Endothelial cell of umbilical vein (primary cell): ENCODE results near the gene CLDND2.

Experiments used
- CTCF ChIP-seq, 2 donors: IDR thresholded peaks; 1 replicate in 1 of 2; 2 replicates in 1 of 2; pipeline ENCODE4 v1.5.1; 2011; ENCODE audit warnings: low read length in 2 of 2, mild to moderate bottlenecking in 2 of 2, moderate library complexity in 2 of 2, control low read depth in 1 of 2, inconsistent platforms in 1 of 2, low read depth in 1 of 2; ENCODE audit not compliant: insufficient read depth in 1 of 2; ENCODE audit errors: extremely low read depth in 1 of 2
- EZH2 ChIP-seq: IDR thresholded peaks from 2 replicates; pipeline ENCODE4 v1.6.1; 2012; ENCODE audit warnings: borderline replicate concordance, low read depth, mild to moderate bottlenecking, moderate library complexity, low read length, inconsistent platforms; ENCODE audit not compliant: severe bottlenecking
- POLR2A ChIP-seq: IDR thresholded peaks from 2 replicates; pipeline ENCODE4 v1.6.1; 2012; ENCODE audit warnings: low read depth, mild to moderate bottlenecking, control low read depth, low read length
- POLR2AphosphoS5 ChIP-seq: IDR thresholded peaks from 2 replicates; pipeline ENCODE4 v1.6.1; 2012; ENCODE audit warnings: low read depth, mild to moderate bottlenecking, control low read depth, low read length, moderate library complexity; ENCODE audit not compliant: insufficient read depth

GRCh38 chr19:51337141-51337860 lies 31.5 kb downstream of the CLDND2 start:
- TF ChIP-seq CTCF (IDR thresholded peaks at IDR 0.05; ENCODE audit: extremely low read depth in 1 of 2, insufficient read depth in 1 of 2, low read depth in 1 of 2, low read length in 2 of 2) (no peak), POLR2A (no peak), POLR2AphosphoS5 (no peak), EZH2 (no peak)
